Activated CD8-positive, alpha-beta memory T cell treated with anti-CD3 and anti-CD28 coated beads, Interleukin-2, amount 50 U/mL, for 1 hour (primary cell): ENCODE results near the gene F8A1.
"Not testable (repeated sequence)": the region's sequence is repeated elsewhere in the genome, so short reads cannot be mapped to it uniquely, and the experiment has no call there.

Source experiments
- DNase-seq: peaks from one replicate; pipeline ENCODE4 v3.0.0-alpha.2; 2020; ENCODE audit errors: extremely low read depth

Gene F8A1

GRCh38 chrX:154886069-154886788, at the start of gene F8A1:
Gene F8A1 (plus strand): TSS chrX:154886355. CDS start chrX:154886375, 20 bp downstream.
- DNase-seq: not testable (repeated sequence)

- DNase-seq: no peak
Measured at GRCh38 chrX:154840856-154841255, 45.3 kb upstream of the F8A1 start.

- DNase-seq: no peak
Measured at GRCh38 chrX:154850957-154851611, 35.1 kb upstream of the F8A1 start.

- no peak for DNase-seq
Measured at GRCh38 chrX:154855256-154855655, 30.9 kb upstream of the F8A1 start.

GRCh38 chrX:154868522-154868921, 17.6 kb upstream of the F8A1 start:
- DNase-seq: not testable (repeated sequence)

- no peak for DNase-seq
Measured at GRCh38 chrX:154873329-154873728, 12.8 kb upstream of the F8A1 start.

GRCh38 chrX:154884069-154884468, 2.1 kb upstream of the F8A1 start:
- not testable (repeated sequence) for DNase-seq

GRCh38 chrX:154885057-154885456, 1.1 kb upstream of the F8A1 start:
- DNase-seq: not testable (repeated sequence)

GRCh38 chrX:154885549-154885948, 606 bp upstream of the F8A1 start:
- not testable (repeated sequence) for DNase-seq

GRCh38 chrX:154886789-154887221, 650 bp downstream of the F8A1 start:
- not testable (repeated sequence) for DNase-seq

GRCh38 chrX:154890990-154891639, 5.0 kb downstream of the F8A1 start:
- DNase-seq: no peak

GRCh38 chrX:154892296-154892695, 6.1 kb downstream of the F8A1 start:
- DNase-seq: no peak

- no peak for DNase-seq
Measured at GRCh38 chrX:154900323-154900722, 14.2 kb downstream of the F8A1 start.

GRCh38 chrX:154902408-154902807, 16.3 kb downstream of the F8A1 start:
- no peak for DNase-seq

GRCh38 chrX:154908821-154909220, 22.7 kb downstream of the F8A1 start:
- no peak for DNase-seq

GRCh38 chrX:154910048-154910447, 23.9 kb downstream of the F8A1 start:
- not testable (repeated sequence) for DNase-seq

- not testable (repeated sequence) for DNase-seq
Measured at GRCh38 chrX:154910528-154910927, 24.4 kb downstream of the F8A1 start.

GRCh38 chrX:154914052-154914451, 27.9 kb downstream of the F8A1 start:
- DNase-seq: no peak

- DNase-seq: no peak
Measured at GRCh38 chrX:154918060-154918483, 31.9 kb downstream of the F8A1 start.

- not testable (repeated sequence) for DNase-seq
Measured at GRCh38 chrX:154924771-154925170, 38.6 kb downstream of the F8A1 start.
